ENCODE measurements around the gene EWSR1.
A peak's percentile ranks its signal among the peaks of the same experiment; 100 is the strongest.

The EWSR1 gene

DNA sequence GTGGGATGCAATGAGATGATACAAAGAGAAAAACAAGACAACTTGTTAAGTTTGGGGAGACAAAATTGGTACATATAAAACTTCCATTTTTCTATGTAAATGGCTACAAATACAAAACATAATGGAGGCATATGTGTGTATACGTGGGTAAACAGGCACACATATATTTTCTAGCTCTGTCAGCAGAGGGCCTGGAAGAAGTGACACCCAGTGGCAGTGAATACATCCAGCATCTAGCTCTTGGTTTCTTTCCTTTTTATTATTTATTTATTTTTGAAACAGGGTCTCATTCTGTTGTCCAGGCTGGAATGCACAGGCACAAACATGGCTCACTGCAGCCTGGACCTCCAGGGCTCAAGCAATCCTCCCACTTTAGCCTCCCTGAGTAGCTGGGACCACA, 52.5 kb downstream of the EWSR1 start:
- DNase-seq = peak in 1 of 2 experiments; percentile 27

DNA sequence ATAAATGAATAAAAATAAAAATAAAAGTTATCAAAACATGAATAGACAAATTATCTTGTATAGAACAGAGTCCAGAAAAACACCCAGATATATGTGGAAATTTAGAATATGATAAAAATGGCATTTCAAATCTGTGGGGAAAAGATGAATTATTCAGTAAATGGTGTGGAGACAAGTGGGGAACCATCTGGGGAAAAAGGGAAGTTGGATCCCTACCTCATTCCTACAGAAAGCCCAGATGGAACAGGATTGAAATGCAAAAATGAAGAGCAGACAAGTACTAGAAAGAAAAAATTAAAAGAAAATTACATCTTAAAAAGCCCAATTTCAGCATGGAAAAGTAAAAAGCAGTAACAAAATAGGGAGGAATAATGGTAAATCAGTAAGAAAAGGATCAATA, 55.6 kb downstream of the EWSR1 start:
- no peak for DNase-seq

DNA sequence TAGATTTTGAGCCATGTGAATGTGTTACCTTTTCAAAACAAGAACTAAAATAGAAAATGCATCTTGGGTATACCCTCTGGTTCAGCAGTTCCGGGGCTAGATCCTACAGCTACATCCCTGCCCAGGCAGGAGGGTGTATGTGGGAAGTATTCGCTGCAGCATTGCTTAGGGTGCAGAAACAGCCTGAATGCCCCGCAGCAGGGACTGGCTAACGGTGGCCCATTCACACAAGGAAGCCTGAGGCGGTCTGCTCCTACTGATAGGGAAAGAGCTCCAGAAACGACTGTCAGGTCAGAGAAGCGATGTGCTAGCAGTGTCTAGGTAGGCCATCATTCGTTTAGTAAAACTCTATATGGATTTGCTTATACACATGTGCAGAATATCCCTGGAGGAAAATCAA, 57.3 kb downstream of the EWSR1 start:
- no peak for DNase-seq

DNA sequence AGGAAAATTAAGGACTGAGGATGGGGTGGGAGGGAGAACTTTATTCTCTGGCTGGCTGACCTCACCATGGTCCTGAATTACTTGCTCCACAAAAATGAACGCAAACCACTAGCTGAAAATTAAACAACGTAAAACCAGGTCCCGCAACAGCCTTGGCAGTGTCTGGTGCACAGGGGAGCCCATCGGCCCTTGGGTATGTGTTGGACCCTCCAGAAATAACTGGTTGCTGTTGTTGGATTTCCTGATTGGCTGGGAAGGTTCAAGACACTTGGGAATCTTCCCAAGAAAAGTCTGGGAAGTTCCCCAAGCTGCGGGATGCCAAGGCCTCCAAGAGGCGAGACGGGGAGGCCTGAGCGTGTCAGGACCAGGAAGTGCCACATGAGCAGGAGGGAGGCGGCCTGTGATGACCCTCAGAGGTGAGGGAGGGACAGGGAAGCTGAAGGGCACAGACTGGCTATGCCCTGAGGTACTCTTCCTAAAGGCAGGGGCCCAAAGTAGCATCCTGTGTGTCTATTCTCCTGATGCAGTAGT, 57.8 kb downstream of the EWSR1 start:
- no peak for DNase-seq

DNA sequence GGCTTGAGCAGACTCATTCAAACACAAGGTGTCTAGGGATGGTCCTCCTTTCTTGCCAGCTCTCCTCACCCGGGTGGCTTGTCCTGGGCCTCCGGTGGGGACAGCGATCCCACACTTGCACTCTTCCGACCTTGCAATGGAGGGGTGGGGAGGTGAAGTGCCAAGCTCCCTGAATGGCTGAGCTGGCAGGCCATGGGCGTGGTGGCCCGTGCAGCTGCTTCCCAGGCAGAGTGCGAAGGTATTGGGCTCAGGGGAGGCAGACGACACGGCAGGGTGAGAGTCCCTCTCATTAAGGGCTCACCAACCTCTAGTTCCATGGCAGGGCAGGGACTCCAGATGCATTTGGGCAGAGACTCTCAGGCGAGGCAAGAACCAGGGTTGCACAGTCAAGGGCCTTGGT, 58.4 kb downstream of the EWSR1 start:
- no peak for DNase-seq

DNA sequence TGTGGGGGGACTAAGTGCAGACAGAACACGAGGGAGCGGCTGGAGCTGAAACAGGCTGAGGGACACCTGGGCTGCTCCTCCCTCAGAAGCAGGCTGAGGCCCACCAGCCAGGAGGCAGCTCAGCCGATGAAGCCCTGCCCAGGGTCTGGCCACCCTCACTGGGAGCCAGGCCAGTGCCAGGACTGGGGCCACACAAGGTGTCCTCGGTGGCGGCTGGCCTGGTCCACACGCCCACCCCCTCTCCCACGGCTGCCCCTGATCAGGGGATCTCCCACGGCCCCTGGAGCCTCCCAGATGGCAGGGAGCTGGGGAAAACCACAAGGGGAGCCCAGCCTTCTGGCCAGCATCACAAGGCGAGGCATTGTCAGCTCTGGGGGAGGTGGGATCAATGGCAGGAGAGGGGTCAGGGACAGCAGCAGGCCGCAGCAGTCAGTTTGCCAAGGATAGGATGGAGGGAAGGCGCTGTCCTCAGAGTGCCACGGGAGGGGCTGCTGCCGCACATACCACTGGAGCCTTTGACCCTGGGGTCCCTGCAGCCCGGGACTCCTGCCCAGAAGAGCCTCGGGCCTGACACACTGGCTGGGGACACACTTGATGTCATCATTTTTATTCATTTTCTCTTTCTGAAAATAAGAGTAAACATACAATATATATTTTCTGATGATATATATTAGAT, 59.2 kb downstream of the EWSR1 start:
- no peak for DNase-seq

DNA sequence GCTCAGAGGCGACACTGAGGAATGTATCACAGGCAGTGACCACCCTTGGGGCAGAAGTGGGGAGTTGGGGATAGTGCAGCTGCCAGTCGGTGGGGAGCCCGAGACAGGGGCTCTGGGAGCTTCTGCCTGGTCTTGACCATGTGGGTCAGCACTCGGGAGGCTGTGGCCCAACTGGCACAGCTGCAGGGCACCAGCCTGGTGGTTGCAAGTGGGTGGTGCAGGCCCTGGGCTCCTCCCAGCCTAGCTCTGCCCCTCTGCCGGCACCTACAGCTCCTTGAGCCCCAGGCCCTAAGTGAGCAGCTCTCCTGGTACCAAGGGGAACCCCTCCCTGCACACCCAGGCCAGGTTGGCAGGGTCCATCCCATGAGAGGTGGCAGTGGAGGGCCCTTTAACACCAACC, 60.0 kb downstream of the EWSR1 start:
- no peak for DNase-seq

DNA sequence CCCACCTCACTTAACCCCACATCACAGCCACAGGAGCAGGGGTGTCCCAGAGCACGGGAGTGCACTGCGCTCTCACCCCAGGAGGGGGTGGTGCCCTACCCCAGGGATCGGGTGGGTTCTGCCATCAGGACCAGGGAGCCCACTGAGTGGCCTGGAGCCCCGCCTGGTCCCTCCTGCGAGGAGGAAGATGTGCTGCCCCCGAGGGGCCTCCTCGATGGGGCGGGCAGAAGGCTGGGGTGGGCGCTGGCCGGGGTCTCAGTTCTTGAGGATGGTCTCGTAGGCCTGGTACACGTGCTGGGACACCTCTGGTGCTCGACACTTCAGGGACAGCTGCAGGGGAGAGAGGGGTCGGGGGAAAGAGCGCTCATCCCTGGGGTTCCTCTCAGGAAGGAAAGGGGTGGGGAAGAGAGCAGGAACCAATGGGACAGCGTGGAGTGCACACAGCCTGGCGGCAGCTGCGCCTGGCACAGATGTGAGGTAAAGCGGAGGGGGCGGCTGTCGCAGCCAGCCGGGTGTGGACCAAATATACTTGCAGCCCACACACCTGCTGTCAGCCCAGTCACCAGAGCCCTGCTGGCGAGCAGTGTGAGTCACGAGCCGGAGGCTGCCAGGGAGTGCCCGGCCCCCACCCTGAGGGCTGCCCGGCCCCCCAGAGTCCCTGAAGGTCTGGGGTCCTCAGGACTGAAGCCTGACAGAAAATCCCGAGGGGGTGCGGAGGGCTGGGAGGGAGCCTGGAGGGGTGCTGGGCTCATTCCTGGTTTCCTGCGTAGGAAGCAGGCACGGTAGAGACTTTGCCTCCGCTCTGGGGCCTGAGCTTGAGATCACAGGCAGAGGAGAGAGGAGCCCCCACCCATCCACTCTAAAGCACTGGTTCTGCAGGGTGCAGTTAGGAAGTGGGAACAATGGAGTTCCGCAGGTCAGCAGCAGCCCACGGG, 60.8 kb downstream of the EWSR1 start:
- peak in 1 of 2 experiments; percentile 81 for DNase-seq

DNA sequence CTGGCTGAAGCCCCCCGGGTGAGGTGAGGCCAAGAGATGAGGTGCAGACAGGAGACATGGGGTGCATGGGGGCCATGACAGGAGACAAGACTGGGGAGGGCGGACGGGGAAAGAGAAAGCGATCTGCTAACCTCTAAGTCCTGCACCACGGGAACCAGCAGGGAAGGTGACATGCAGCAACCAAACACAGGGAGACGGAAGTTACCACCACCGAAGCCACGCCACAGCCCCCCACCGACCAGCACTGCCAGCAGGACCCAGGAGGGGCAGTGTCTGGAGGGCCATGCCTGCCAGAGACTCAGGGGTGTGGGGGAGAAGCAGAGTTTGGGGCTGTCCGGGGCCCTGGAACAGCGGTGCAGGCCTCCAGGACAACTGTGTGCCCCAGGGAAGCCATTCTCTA, 61.5 kb downstream of the EWSR1 start:
- DNase-seq = no peak

DNA sequence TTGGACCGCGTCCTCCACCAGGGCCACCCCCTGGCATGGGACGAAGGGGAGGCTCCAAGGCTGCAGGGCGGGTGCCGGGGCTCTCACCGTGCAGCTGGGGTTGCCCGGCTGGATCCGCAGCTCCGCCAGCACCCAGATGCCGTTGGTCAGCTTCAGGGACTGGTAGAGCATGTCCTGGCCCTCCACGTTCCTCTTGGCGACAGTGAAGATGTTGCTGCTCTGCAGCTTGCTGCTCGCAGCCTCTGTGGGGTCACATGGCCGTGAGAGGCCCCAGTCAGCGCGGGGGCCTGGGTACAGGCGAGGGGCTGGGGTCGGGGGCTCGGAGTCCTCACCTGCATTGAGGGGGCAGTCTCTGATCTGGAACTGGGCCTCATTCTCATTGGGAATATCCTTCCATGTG, 62.2 kb downstream of the EWSR1 start:
- DNase-seq = no peak

DNA sequence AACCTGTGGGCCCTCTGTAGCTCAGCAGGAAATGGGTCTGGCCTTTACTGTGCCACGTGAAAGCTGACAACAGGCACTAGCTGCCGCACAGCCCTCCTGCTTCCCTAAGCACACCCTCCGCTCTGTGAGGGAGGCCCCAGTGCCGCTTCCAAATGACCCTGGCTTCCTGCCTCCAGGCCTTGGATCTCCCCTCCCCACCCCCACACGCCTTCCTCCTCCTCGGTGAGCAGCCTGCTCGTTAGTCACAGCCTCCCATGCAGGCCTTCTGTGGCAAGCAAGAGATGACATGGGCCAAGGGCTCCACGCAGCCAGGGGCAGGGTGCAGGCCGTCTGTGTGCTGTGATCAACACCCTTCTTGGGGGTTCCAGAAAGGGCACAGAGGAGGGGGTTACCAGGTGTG, 62.7 kb downstream of the EWSR1 start:
- no peak for DNase-seq

DNA sequence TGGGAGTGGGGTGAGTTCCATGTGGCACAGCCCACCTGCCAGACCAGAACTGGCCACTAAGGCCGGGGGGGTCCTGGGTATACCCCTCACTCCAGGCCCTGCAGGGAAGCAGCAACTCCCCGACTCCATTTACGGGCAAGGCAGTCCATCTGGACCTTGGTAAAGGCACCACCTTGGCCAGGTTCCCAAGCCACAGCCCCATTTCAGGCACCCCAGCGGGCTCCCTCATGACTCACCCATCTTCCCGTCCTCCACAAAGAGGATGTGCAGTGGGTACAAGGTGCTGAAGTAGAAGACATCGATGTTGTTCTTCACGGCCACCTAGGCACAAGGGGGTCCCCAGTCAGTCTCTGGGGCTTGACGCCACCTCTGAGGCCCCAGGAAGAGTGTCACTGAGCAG, 63.1 kb downstream of the EWSR1 start:
- DNase-seq = no peak

DNA sequence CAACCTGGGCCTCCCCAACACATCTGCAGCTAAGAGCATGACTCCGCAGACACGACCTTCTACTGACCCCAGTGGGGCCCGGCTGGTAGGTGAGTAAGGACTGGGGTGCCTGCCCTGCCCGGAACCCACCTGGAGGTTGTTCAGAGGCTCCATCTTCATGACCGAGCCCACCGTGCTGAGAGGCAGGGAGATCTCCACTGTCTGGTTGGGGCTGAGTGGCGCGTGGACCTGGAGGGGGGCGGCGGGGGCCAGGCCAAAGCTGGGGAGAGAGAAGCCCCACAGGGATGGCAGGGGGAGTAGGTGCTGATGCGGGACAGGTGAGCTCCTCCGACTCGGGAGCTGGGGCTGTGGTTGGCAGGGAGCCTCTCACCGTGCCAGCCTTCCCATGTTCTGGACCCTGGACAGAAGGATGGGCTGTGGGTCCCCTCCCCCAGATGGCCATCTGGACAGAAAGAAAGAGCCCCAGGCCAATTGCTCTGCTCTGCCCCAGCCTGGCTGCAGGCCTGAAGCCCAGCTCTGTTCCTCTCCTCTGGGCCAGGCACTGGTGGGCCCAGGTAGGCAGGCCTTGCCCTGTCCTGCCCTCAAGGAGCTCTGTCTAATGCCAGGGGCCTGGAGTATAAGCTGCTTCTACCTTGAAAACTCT, 63.7 kb downstream of the EWSR1 start:
- no peak for DNase-seq

DNA sequence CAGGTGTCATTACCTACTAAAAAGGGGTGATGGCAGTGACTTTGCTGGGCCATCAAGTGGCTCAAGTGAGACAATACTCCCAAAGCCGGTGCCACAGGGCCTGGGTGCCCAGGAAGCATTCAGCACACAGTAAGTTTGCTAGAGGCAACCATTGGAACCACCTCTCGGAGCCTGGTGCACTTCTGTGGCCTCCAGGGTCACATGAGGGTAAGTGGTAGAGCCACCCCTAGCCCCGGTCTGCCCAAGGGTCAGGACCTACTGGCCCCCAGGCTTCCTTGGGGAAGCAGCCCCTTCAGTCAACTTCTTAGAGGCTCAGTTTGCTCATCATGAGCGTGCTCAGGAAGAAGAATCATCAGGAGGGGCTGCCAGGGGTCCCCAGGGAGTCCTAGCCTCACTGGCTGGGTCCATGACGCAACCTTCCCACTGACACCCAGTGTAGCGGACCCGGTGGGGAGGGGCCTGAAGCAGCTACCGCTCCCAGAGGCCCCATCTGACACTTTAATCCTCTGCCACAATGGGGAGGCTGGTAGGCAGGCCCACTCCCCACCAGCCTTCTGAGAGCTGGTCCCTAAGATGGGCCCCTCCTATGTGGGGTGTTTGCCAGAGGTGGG, 64.9 kb downstream of the EWSR1 start:
- no peak for DNase-seq

DNA sequence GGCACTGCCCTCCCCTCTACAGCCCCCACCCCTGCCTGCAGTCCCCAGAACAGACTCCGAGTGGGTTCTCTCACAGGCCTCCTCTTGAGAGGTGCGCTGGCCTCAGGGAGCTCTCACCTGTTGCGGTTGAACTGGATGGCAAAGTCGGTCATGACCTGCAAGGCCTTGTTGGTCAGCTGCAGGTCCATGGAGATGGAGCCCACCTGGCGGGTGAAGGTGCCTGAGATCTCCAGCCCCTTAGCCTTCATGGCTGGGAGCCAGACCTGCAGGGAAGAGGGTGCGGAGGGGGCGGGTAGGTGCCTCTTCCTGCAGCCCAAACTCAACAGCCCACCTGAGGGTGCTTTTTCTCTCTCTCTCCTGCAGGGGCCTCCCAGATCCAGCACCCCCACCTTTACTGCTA, 66.1 kb downstream of the EWSR1 start:
- DNase-seq = no peak

DNA sequence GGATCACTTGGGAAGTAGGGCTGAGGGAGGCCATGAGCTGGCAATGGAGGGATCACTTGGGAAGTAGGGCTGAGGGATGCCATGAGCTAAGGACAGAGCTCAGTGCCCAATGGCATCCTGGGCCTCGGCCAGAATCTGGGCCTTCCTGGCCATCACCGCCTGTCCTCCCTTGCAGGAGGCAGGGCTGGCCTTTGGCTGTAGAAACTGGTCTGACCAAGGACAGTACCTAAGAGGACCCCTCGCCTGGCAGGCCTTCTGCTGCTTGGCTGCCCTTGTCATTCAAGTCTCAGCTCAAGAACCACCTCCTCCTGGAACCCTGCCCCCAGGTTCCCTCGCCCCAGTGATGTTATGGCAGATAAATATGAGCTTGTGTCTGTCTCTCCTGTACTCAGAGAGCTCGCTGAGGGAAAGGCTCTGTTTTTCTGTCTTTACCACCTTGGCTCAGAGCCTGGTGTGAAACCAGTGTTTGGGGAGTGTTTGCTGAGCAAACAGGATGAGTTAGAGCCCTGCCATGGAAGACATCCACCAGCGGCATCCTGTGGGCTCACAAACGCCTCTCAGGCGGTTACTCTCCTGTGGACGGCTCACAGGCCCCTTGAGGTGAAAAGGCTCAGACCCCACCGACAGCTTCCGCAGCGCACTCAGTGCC, 66.8 kb downstream of the EWSR1 start:
- no peak for DNase-seq

DNA sequence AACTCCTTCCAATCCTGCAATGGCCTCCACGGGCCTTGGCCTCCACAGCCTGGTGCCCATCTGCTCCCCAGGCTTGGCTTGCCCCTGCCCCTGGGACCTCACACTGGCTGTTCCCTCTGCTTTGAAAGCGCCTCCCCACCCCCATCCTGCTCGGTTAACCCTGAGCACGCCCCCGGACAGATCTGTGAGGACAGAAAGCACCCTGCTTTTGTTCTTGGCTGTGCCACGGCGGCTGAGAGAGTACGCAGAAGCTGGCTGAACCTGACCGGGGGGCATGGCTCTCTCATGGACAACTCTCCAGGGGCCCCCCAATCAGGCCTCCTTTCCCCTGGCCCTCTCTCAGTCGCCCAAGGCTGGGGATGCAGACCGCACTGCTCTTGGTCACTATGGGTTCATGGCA, 67.6 kb downstream of the EWSR1 start:
- DNase-seq = no peak

DNA sequence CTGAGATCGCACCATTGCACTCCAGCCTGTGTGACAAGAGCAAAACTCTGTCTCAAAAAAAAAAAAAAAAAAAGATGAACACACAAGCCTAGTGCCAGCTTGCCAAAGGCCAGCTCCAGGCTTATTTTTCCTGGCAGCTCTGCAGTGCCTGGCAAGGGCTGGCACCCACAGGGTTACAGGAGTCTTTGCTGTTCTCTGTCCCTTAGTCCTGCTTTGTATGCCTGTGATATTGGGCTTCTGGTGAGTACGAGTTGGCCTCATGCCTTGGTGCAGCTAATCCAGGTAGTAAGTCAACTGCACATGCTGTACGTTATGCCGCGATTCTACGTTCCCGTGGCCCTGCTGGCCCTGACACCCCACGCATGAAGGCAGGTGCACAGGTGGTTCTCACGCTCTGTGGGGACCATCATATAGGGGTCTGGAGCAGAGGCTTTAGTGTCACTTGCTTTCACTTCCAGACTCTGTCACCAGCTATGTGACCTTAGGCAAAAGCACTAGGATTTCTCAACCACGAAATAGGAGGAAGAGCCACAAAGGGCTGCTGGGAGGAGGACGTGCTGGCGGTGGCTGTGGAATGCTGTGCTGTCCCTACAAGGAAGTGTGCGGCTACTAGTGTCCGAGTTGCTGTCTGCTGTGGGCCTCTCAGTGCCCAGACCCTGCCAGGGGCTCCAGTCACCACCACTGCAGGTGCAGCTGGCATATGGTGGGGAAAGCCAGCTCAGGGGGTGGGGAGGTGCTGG, 68.9 kb downstream of the EWSR1 start:
- DNase-seq = no peak

DNA sequence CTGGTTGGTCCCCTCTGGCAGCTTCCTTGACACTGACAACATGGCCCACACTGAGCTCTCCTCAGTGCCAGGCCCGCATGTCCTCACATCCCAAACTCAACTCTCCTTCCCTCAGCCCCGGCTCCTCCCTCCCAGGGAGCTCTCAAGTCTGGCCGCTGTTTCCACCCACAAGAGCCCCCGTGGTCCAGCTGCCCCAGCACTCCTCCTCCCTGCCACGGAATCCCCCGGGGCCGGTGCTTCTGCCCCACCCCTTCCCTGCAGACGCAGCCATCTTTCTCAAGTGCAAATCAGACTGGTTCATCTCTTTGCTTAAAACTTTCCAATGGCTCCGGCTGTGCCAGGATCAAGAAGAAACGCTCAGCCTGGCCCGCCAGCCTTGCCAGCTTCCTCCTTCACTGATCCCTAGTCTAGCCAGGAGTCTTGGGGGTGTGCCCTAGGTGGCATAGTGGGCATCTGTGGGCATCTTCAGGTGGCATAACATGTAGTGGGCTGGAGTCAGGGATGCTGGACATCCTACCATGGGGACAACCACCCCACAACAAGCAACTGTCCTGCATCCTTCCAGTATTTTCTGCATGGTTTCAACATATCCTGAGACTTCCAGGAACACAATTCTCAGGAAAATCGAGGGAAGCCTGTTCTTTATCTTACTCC, 69.7 kb downstream of the EWSR1 start:
- DNase-seq = no peak

DNA sequence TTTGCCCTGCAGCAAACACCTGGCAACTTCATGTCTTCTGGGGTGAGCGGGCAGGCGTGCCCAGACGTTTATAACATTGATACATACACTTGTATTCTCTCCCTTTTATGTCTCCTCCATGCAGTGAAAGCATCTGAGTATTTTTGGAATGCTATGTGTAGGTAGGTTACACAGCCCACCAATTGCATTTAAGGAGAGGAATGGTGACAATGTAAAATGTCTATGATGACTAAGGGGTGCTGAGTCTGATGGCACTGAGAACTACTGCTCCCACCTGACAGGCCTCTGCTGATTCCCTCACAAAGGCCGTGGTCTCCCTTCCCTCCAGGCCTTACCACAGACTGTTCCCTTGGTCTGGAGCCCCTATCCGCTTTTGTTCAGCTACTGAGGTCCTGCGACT, 70.3 kb downstream of the EWSR1 start:
- no peak for DNase-seq

All from NCI-H524 (cell line).